ENCODE results near the gene PRPSAP1.

- no peak for TF ChIP-seq POLR2A (IDR thresholded peaks at IDR 0.05)
- TF ChIP-seq CTCF (IDR thresholded peaks at IDR 0.05): no peak
Measured at GRCh38 chr17:76367642-76368041, 13.9 kb upstream of the PRPSAP1 start.

All from upper lobe of left lung (tissue), 4 donors.